Activated naive CD4-positive, alpha-beta T cell treated with anti-CD3 and anti-CD28 coated beads for 36 hours (primary cell): ENCODE measurements around the gene FAM177A1. TPM values are rescaled to one million over a fixed set of nuclear protein-coding genes. Genes with fewer than 3 reads are reported as not detected.
"Not testable (repeated sequence)": the region's sequence is repeated elsewhere in the genome, so short reads cannot be mapped to it uniquely, and the experiment has no call there.

Source experiments
- CTCF ChIA-PET: fragments of 350-600 bp; sonication (Branson Sonifier 250); formaldehyde crosslinking; loops from one replicate; lab custom pipeline; 2021; ENCODE audit warnings: antibody characterized with exemption; lab: Charles Lee
- DNase-seq: peaks from one replicate; pipeline ENCODE4 v3.0.0-alpha.2; 2020
- H3K27ac Mint-ChIP-seq: one replicate; pipeline ENCODE4 v1.8.0; 2021; ENCODE audit warnings: mild to moderate bottlenecking, mixed read lengths
- H3K27me3 Mint-ChIP-seq: one replicate; pipeline ENCODE4 v1.8.0; 2021; ENCODE audit warnings: low read depth, mixed read lengths
- H3K36me3 Mint-ChIP-seq: one replicate; pipeline ENCODE4 v1.8.0; 2021; ENCODE audit warnings: low read depth, mixed read lengths
- H3K4me1 Mint-ChIP-seq: one replicate; pipeline ENCODE4 v1.8.0; 2021; ENCODE audit warnings: low read depth, mixed read lengths
- H3K4me3 Mint-ChIP-seq: one replicate; pipeline ENCODE4 v1.8.0; 2021; ENCODE audit warnings: mild to moderate bottlenecking, moderate library complexity, mixed read lengths
- H3K9me3 Mint-ChIP-seq: one replicate; pipeline ENCODE4 v1.8.0; 2021; ENCODE audit warnings: mixed read lengths
- intact Hi-C: fragments of 100-400 bp; cut with micrococcal nuclease; formaldehyde crosslinking; loops from one replicate; pipeline ENCODE4 v1.15.1; 2023
- total RNA-seq, 2 experiments: library from RNA; stranded (reverse); gene quantifications; one replicate each; pipeline ENCODE4 v1.2.3, GENCODE V29; 2021

Gene FAM177A1
- total RNA-seq, 2 experiments from 2014 or later, result 55.0 to 58.5 TPM

DNA sequence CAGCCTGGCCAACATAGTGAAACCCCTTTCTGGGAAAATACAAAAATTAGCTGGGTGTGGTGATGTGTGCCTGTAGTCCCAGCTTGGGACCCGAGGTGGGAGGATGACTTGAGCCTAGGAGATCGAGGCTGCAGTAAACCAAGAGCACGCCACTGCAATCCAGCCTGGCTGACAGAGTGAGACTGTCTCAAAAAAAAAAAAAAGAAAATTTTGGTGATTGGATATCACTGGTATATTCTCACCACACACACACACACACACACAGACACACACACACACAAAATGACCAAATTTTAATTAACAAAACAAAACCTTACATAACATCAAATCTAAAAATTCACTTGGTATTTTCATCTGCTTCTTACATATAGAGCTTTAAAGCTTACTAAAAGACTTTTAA lies 3.4 kb upstream of the FAM177A1 start:
- intact Hi-C loops, result loop anchor here (10.0 kb wide), 2 partner anchors 368 to 1272 kb away; no protein-coding TSS in a partner anchor
- DNase-seq, result no peak
- CTCF ChIA-PET, result interaction anchor here (1.0 kb wide), 1 partner anchor 35 kb away, joined by 3 read pairs; no protein-coding TSS in a partner anchor
- H3K27me3 Mint-ChIP-seq, result no peaks in the 10 kb centered on the region
- no peak overlapping the region for H3K27ac Mint-ChIP-seq
- H3K4me3 Mint-ChIP-seq, result no peak overlapping the region
- no peaks in the 10 kb centered on the region for H3K9me3 Mint-ChIP-seq
- H3K4me1 Mint-ChIP-seq, result peaks cover 14% of the 10 kb centered on the region
- no peaks in the 10 kb centered on the region for H3K36me3 Mint-ChIP-seq

DNA sequence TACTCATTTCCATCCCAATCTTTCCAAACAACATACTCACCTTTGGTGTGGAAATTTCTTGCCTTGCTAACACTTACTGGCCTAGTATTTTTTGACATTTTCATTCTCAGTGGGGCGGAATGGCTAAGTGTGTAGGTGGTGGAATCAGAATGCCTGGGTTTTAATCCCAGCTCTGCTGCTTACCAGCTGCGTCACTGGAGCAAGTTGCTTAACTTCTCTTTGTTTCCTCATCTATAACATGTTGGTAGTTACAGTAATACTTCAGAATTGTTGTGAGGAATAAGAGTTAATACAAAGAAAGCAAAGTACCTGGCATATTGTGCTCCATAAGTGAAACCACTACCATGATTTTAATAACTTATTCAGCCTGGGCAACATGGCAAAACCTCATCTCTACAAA lies 3.0 kb upstream of the FAM177A1 start:
- H3K27me3 Mint-ChIP-seq, result no peaks in the 10 kb centered on the region
- DNase-seq, result no peak
- intact Hi-C loops, result loop anchor here (10.0 kb wide), 2 partner anchors 368 to 1272 kb away; no protein-coding TSS in a partner anchor
- H3K4me1 Mint-ChIP-seq, result peaks cover 18% of the 10 kb centered on the region
- H3K36me3 Mint-ChIP-seq, result no peaks in the 10 kb centered on the region
- CTCF ChIA-PET, result interaction anchor here (0.8 to 1.1 kb wide), 2 partner anchors 62 to 81 kb away, joined by 3 read pairs; no protein-coding TSS in a partner anchor
- no peak overlapping the region for H3K4me3 Mint-ChIP-seq
- H3K9me3 Mint-ChIP-seq, result no peaks in the 10 kb centered on the region
- H3K27ac Mint-ChIP-seq, result no peak overlapping the region

DNA sequence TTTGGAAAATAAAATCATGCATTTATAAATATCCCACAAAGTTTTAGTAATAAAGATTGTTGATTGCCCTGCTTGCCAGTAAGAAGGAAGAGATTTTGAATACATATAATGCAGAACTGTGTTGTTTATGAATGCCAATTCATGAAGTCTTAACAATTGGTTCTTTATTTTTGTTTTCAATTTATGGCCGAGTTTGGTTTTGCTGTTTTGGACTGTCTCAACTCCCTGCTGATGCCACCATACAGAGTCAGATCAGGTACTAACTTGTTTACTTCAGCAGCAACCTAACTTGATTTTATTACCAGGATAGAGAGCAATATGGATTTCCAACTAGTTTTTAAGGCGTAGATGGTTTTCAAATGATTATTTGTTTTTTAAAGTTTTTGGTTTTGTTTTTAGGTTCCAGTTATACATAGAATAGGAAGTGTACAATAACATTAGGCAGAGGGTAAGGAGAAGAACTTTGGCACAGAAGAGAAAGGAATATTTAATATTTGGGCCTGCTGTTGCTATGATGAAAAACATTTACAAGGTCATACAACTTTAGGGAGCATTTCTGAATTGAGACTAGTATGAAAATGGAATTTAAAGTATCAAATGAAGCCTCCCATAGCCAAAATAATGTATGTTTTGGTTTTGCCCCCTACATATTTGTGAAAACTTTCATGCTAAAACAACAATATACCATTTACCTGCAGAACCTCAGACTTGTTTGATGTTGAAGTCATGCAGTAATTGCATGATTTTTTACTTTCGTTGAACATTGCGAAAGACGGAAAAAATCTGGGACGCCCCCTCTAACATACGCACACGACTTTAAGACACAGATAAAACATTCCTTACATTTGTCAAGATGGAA lies 904 bp upstream of the FAM177A1 start:
- peak overlapping the region; percentile 98 for H3K27ac Mint-ChIP-seq
- peak overlapping the region; percentile 89 for H3K4me3 Mint-ChIP-seq
- CTCF ChIA-PET, result interaction anchor here (0.7 to 1.0 kb wide), 4 partner anchors 9 to 78 kb away, joined by 3 to 4 read pairs (median 4); no protein-coding TSS in a partner anchor
- H3K27me3 Mint-ChIP-seq, result no peaks in the 10 kb centered on the region
- peaks cover 25% of the 10 kb centered on the region for H3K4me1 Mint-ChIP-seq
- H3K36me3 Mint-ChIP-seq, result peaks cover 2% of the 10 kb centered on the region
- intact Hi-C loops, result loop anchor here (5.0 to 10.0 kb wide), 8 partner anchors 328 to 1270 kb away; partner anchors contain the start of genes BRMS1L, EAPP, RALGAPA1 and SPTSSA
- peak; percentile 58 for DNase-seq
- no peaks in the 10 kb centered on the region for H3K9me3 Mint-ChIP-seq

DNA sequence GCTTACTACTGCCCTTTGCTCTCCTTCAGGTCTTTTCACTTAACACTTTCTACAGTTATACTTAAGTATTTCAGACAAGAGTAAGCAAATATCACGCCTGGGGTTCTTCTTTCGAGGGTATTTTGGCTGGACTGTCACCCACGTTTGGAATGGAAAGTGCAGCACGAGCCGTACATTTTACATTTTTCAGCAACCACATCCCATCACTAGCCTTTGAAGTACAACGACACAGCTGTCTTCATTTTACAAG lies 349 bp upstream of the FAM177A1 start:
- H3K4me1 Mint-ChIP-seq, result peaks cover 25% of the 10 kb centered on the region
- intact Hi-C loops, result loop anchor here (1.0 to 10.0 kb wide), 18 partner anchors 63 to 1269 kb away; partner anchors contain the start of genes BRMS1L, EAPP, NFKBIA and PRORP
- DNase-seq, result no peak
- H3K27me3 Mint-ChIP-seq, result no peaks in the 10 kb centered on the region
- H3K9me3 Mint-ChIP-seq, result no peaks in the 10 kb centered on the region
- CTCF ChIA-PET, result interaction anchor here (0.7 to 1.1 kb wide), 5 partner anchors 8 to 368 kb away, joined by 3 to 5 read pairs (median 4); no protein-coding TSS in a partner anchor
- H3K27ac Mint-ChIP-seq, result peak overlapping the region; percentile 98
- H3K36me3 Mint-ChIP-seq, result peaks cover 6% of the 10 kb centered on the region
- peak overlapping the region; percentile 89 for H3K4me3 Mint-ChIP-seq

DNA sequence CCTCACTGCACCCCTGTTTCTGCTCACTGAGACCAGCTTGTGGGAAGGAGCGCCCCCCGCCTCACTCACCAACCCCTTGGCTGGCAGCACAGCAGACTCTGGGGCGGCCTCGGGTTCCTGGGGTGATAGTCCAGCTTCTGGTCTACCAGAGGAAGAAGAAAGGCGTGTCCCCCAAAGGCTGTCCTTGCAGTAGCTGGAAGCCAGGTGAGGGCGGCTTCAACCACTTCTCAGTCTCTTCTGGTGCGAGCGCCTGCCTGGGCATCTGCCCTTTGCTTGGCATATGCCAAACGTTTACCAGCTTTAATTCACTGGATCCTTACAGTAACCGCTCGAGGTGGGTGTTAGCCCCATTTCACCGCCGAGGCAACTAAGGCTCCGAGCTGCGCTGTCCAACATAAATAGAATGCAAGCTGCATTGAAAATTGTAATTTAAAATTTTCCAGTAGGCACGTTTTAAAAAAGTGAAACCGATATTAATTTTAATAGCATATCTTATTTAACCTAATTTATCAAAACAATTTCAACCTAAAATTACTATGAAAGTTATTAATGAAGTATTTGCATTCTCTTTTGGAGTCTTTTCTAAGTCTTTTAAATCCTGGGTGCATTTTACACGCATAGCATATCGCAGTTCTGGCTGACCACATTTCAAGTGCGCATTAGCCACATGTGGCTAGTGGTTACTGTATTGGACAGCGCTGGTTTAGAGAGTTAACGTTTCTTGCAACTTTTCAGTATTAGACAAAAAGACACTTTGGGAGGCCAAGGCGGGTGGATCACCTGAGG lies 872 bp downstream of the FAM177A1 start:
- CTCF ChIA-PET, result interaction anchor here (0.5 to 1.1 kb wide), 4 partner anchors 46 to 366 kb away, joined by 3 to 5 read pairs (median 4); no protein-coding TSS in a partner anchor
- peaks cover 7% of the 10 kb centered on the region for H3K36me3 Mint-ChIP-seq
- no peaks in the 10 kb centered on the region for H3K27me3 Mint-ChIP-seq
- peak overlapping the region; percentile 89 for H3K4me3 Mint-ChIP-seq
- DNase-seq, result peak; percentile 56
- no peaks in the 10 kb centered on the region for H3K9me3 Mint-ChIP-seq
- intact Hi-C loops, result loop anchor here (1.0 to 10.0 kb wide), 18 partner anchors 65 to 1268 kb away; partner anchors contain the start of genes BRMS1L, EAPP, NFKBIA and PRORP
- H3K4me1 Mint-ChIP-seq, result peaks cover 25% of the 10 kb centered on the region
- peak overlapping the region; percentile 98 for H3K27ac Mint-ChIP-seq

DNA sequence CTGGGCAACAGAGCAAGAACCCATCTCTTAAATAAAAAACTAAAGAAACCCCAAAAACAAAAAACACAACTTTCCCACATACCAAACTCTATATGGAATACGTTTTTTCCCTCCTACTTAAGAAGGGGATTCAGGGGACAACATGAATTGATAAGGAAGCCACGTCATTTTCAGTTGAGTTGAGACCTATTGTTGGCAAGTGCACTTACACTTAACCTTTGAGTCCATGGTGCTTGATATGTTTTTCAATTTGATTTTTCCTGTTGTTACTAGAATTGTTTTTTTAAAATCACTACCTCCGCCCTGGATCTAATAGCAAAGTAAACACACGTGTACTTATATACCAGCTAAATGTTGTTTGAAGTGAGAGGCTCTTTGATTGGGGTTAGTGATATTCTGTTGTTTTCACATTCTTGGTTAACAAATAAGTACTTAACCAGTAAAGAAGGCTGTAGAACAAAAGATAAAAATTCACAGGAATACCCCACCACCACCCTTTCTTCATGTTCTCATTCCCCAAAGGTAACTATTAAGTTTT lies 2.0 kb downstream of the FAM177A1 start:
- intact Hi-C loops, result loop anchor here (2.0 to 10.0 kb wide), 10 partner anchors 239 to 1267 kb away; partner anchors contain the start of genes BRMS1L, EAPP, RALGAPA1 and SPTSSA
- DNase-seq, result no peak
- Mint-ChIP-seq H3K27me3 (no peaks in the 10 kb centered on the region), H3K4me1 (peaks cover 23% of the 10 kb centered on the region), H3K9me3 (no peaks in the 10 kb centered on the region), H3K27ac (no peak overlapping the region), H3K36me3 (peaks cover 8% of the 10 kb centered on the region), H3K4me3 (peak overlapping the region; percentile 89)
- CTCF ChIA-PET, result interaction anchor here (0.6 to 0.7 kb wide), 2 partner anchors 195 to 238 kb away, joined by 3 to 5 read pairs; no protein-coding TSS in a partner anchor

DNA sequence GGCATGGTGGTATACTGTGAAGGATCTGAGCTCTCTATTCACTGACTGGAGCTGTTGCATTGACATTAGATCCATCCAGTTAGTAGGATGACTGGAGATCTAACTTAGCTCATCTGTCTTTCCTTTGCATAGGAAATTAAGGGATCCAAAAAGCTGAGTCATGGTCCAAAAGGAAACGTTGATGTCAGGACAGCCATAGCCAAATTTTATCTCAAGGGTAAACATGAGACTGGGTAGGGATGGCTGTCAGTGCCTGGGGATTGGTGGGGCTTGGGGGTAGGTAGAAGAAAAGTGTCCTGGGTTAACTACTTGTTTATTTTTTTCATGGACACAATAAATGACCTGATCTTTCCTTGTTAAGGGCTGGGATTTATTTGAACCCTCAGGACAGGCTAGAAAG lies 4.6 kb downstream of the FAM177A1 start:
- intact Hi-C loops, result no loop called here
- CTCF ChIA-PET, result interaction anchor here (1.0 kb wide), 1 partner anchor 92 kb away, joined by 3 read pairs; no protein-coding TSS in a partner anchor
- H3K27me3 Mint-ChIP-seq, result no peaks in the 10 kb centered on the region
- no peaks in the 10 kb centered on the region for H3K9me3 Mint-ChIP-seq
- DNase-seq, result no peak
- H3K27ac Mint-ChIP-seq, result no peak overlapping the region
- H3K4me3 Mint-ChIP-seq, result no peak overlapping the region
- H3K4me1 Mint-ChIP-seq, result peaks cover 16% of the 10 kb centered on the region
- H3K36me3 Mint-ChIP-seq, result peaks cover 10% of the 10 kb centered on the region

DNA sequence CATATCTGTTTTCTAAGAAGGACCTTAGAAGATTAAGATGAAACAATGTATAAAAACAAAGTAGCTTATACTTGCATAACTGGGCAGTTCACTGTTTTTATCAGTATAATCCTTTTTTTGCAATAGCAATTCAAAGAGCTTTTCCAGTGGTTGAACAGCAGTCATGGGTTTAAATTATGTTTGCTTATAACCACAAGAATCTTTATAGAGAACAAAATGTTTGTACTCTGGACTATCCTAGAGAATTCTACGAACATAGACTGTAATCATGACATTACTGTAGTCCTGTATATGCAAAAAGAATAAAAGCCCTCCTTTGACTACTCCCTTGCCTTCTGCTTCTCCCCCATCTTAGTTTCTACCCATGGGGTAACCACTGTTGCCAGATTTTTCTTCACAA lies 5.7 kb downstream of the FAM177A1 start:
- Mint-ChIP-seq H3K9me3 (no peaks in the 10 kb centered on the region), H3K27ac (no peak overlapping the region), H3K27me3 (no peaks in the 10 kb centered on the region), H3K36me3 (peaks cover 14% of the 10 kb centered on the region), H3K4me3 (no peak overlapping the region), H3K4me1 (peaks cover 19% of the 10 kb centered on the region)
- CTCF ChIA-PET, result no interaction called here
- DNase-seq, result no peak
- intact Hi-C loops, result no loop called here

DNA sequence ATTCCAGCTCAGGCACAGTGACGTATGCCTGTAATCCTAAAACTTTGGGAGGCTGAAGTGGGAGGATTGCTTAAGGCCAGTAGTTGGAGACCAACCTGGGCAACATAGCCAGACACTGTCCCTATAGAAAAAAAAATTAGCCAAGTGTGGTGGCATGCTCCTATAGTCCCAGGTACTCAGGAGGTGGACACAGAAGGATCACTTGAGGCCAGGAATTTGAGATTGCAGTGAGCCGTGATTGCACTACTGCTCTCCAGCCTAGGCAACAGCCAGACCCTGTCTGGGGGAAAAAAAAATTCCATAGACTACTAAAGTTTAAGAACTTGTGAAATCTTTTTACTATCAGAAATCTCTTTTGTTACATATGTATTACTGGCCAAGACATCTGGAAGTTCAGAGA lies 6.6 kb downstream of the FAM177A1 start:
- intact Hi-C loops, result no loop called here
- H3K4me1 Mint-ChIP-seq, result peaks cover 16% of the 10 kb centered on the region
- H3K9me3 Mint-ChIP-seq, result no peaks in the 10 kb centered on the region
- H3K4me3 Mint-ChIP-seq, result no peak overlapping the region
- no peak for DNase-seq
- peaks cover 14% of the 10 kb centered on the region for H3K36me3 Mint-ChIP-seq
- CTCF ChIA-PET, result no interaction called here
- H3K27me3 Mint-ChIP-seq, result no peaks in the 10 kb centered on the region
- no peak overlapping the region for H3K27ac Mint-ChIP-seq

DNA sequence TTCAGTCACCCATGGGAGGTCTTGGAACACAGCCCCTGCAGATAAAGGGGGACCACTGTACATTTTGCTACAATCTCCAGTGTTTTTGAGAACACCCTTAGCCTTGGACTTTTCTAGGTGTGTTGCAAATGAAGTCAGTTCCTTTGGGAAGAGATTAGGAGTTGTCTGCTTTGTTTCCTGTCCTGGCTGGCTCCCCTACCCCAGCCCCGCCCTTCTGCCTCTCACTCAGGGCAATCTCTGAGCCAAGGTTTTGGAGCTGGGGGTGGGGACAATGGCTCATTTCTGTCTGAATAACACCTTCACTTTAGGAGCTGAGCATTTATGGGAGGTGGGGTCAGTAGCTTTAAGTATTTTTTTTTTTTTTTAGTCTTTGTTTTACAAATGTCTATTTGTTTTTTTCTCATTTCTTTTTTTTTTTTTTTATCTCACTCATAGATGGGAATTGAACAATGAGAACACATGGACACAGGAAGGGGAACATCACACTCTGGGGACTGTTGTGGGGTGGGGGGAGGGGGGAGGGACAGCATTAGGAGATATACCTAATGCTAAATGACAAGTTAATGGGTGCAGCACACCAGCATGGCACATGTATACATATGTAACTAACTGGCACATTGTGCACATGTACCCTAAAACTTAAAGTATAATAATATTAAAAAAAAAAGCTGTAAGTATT lies 15.2 kb downstream of the FAM177A1 start:
- CTCF ChIA-PET, result interaction anchor here (0.5 kb wide), 1 partner anchor 29 kb away, joined by 3 read pairs; no protein-coding TSS in a partner anchor
- H3K36me3 Mint-ChIP-seq, result peaks cover 16% of the 10 kb centered on the region
- H3K4me3 Mint-ChIP-seq, intact Hi-C loops, H3K27ac Mint-ChIP-seq, H3K9me3 Mint-ChIP-seq, DNase-seq, H3K4me1 Mint-ChIP-seq, H3K27me3 Mint-ChIP-seq: not testable (repeated sequence)

DNA sequence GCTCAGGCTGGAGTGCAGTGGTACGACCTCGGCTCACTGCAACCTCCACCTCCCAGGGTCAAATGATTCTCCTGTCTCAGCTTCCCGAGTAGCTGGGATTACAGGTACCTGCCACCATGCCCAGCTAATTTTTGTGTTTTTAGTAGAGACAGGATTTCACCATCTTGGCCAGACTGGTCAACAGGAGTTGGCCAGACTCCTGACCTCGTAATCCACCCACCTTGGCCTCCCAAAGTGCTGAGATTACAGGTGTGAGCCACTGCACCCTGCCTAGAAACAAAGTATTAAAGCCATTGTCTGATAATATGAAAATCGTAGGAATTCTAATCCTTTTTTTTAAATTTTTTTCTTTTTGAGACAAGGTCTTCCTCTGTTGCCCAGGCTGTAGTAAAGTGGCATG lies 19.7 kb downstream of the FAM177A1 start:
- H3K27me3 Mint-ChIP-seq, DNase-seq, H3K4me3 Mint-ChIP-seq, H3K4me1 Mint-ChIP-seq, H3K9me3 Mint-ChIP-seq, intact Hi-C loops, CTCF ChIA-PET, H3K27ac Mint-ChIP-seq: not testable (repeated sequence)
- H3K36me3 Mint-ChIP-seq, result peaks cover 11% of the 10 kb centered on the region
